Ovary (tissue), 3 donors: ENCODE data around the gene TTC32.

Experiments used
- POLR2A ChIP-seq: fragments of 450-650 bp; IDR thresholded peaks from one replicate; pipeline ENCODE4 v1.6.1; 2017; ENCODE audit warnings: antibody characterized with exemption, mild to moderate bottlenecking, moderate library complexity
- TF ChIP-seq, protein P1 (sequence below), 3 donors: fragments of 450-650 bp in 2 of 3; fragments of 200-600 bp in 1 of 3; IDR thresholded peaks; one replicate each; pipeline versions ENCODE4 v1.5.1 to v1.8.0; 2016 to 2022; ENCODE audit warnings: antibody characterized with exemption in 3 of 3, mild to moderate bottlenecking in 1 of 3
- donor health status: DM: no; HTN: no; CAD: no.

DNA sequence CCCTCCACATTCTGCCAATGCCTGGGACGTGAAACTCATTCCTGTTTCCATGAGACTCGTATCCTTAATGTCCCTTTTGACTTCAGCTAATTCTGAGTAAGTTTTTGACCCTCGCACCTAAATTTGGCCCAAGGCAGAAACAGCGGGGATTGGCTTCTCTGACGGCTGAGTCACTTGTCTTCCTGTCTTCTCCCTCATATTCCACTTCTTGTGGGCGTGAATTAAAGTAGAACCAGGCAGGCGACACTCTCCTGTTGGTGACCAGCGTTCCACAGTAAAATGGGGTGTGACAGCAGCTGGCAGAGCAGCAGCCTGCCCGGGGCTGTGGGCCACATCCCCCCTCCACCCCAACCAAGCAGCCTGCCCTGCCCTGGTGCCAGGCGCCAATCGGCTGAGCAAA is 15.5 kb downstream of the TTC32 start:
- TF ChIP-seq, protein P1, sequence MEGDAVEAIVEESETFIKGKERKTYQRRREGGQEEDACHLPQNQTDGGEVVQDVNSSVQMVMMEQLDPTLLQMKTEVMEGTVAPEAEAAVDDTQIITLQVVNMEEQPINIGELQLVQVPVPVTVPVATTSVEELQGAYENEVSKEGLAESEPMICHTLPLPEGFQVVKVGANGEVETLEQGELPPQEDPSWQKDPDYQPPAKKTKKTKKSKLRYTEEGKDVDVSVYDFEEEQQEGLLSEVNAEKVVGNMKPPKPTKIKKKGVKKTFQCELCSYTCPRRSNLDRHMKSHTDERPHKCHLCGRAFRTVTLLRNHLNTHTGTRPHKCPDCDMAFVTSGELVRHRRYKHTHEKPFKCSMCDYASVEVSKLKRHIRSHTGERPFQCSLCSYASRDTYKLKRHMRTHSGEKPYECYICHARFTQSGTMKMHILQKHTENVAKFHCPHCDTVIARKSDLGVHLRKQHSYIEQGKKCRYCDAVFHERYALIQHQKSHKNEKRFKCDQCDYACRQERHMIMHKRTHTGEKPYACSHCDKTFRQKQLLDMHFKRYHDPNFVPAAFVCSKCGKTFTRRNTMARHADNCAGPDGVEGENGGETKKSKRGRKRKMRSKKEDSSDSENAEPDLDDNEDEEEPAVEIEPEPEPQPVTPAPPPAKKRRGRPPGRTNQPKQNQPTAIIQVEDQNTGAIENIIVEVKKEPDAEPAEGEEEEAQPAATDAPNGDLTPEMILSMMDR (IDR thresholded peaks at IDR 0.05), result no peak
- no peak for TF ChIP-seq POLR2A
